ENCODE data around the gene AOPEP.

DNA sequence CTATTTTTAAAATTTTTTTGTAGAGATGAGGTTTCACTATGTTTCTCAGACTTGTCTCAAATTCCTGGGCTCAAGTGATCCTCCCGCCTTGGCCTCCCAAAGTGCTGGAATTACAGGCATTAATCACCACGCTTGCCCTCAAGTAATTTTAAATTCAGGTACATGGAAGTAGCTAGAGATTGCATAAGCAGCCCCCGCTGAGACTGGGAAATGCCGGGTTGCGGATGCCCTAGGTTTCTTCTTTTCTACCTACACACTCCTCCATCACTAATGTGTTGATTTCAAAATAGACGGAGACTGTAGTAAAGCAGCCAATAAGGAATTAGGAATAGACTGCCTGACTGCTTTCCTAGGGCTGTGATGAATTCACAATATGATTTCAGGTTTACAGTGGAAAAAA, 388.6 kb downstream of the AOPEP start:
- TF ChIP-seq, protein P1, sequence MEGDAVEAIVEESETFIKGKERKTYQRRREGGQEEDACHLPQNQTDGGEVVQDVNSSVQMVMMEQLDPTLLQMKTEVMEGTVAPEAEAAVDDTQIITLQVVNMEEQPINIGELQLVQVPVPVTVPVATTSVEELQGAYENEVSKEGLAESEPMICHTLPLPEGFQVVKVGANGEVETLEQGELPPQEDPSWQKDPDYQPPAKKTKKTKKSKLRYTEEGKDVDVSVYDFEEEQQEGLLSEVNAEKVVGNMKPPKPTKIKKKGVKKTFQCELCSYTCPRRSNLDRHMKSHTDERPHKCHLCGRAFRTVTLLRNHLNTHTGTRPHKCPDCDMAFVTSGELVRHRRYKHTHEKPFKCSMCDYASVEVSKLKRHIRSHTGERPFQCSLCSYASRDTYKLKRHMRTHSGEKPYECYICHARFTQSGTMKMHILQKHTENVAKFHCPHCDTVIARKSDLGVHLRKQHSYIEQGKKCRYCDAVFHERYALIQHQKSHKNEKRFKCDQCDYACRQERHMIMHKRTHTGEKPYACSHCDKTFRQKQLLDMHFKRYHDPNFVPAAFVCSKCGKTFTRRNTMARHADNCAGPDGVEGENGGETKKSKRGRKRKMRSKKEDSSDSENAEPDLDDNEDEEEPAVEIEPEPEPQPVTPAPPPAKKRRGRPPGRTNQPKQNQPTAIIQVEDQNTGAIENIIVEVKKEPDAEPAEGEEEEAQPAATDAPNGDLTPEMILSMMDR (IDR thresholded peaks at IDR 0.05 in 4 of 5, conservative IDR thresholded peaks at IDR 0.05 in 1 of 5), result no peak
- no peak for TF ChIP-seq POLR2A (IDR thresholded peaks at IDR 0.05)
